ENCODE data around the gene SNUPN. TPM values are rescaled to one million over a fixed set of nuclear protein-coding genes. Genes with fewer than 3 reads are reported as not detected.

SNUPN gene
- total and polyA plus RNA-seq, 4 experiments from 2014 or later, result 21.0 to 35.2 (median 24.3) TPM

- Mint-ChIP-seq H3K36me3 (peaks cover 0 to 5% of the 10 kb centered on the region in 2 donors), H3K4me3 (peak within 1 kb of the TSS; percentile 86 to 91 (median 89)), H3K9me3 (no peaks in the 10 kb centered on the region), H3K4me1 (peaks cover 20 to 53% (median 37%) of the 10 kb centered on the region in 4 donors), H3K27me3 (no peaks in the 10 kb centered on the region), H3K27ac (peak within 1 kb of the TSS; percentile 66 to 91 (median 86))
- Histone ChIP-seq H3K9me3 (ENCODE audit: control insufficient read depth in 1 of 2, low read length in 2 of 2) (no peaks in the 10 kb centered on the region), H3K4me1 (ENCODE audit: insufficient read depth, low read length) (peaks cover 32% of the 10 kb centered on the region), H3K36me3 (ENCODE audit: insufficient read depth, low read length) (no peaks in the 10 kb centered on the region), H3K27me3 (ENCODE audit: insufficient read depth, low read length) (no peaks in the 10 kb centered on the region), H3K4me3 (ENCODE audit: low read length in 2 of 2) (peak within 1 kb of the TSS; percentile 64 to 73), H3K27ac (ENCODE audit: low read depth, low read length) (peak within 1 kb of the TSS; percentile 45)
- CTCF ChIA-PET (ENCODE audit: partially characterized antibody), result interaction anchor here (0.7 to 3.0 kb wide), 10 partner anchors 9 to 282 kb away, joined by 3 to 17 read pairs (median 4); partner anchors contain the start of genes MAN2C1, PTPN9, SIN3A and SNUPN
- intact Hi-C loops (cut with micrococcal nuclease), result loop anchor here (2.0 kb wide), 1 partner anchor 139 kb away; no protein-coding TSS in a partner anchor
- peak; percentile 43 to 82 (median 49) for DNase-seq
- POLR2A ChIA-PET (ENCODE audit: partially characterized antibody), result interaction anchor here (0.9 to 3.1 kb wide), 14 partner anchors 9 to 624 kb away, joined by 3 to 27 read pairs (median 8); partner anchors contain the start of genes IMP3, MAN2C1, PPCDC and PTPN9
Observed at GRCh38 chr15:75647370-75648155, 22.0 kb upstream of the SNUPN start, which contains the start of gene SNX33. SNX33 (plus strand) TSS chr15:75647912; CDS start chr15:75649103, 1,191 bp downstream.

- H3K4me3 ChIP-seq (ENCODE audit: low read length in 2 of 2), result peak overlapping the region; percentile 64 to 73
- Mint-ChIP-seq H3K4me3 (peak overlapping the region; percentile 85 to 91 (median 89)), H3K27me3 (no peaks in the 10 kb centered on the region), H3K9me3 (no peaks in the 10 kb centered on the region), H3K4me1 (peaks cover 22 to 54% (median 38%) of the 10 kb centered on the region in 4 donors), H3K27ac (peak overlapping the region; percentile 66 to 91 (median 80)), H3K36me3 (peaks cover 0 to 5% of the 10 kb centered on the region in 2 donors)
- no peaks in the 10 kb centered on the region for H3K9me3 ChIP-seq (ENCODE audit: control insufficient read depth in 1 of 2, low read length in 2 of 2)
- H3K4me1 ChIP-seq (ENCODE audit: insufficient read depth, low read length), result peaks cover 27% of the 10 kb centered on the region
- H3K27ac ChIP-seq (ENCODE audit: low read depth, low read length), result peak overlapping the region; percentile 45
- H3K27me3 ChIP-seq (ENCODE audit: insufficient read depth, low read length), result no peaks in the 10 kb centered on the region
- no peaks in the 10 kb centered on the region for H3K36me3 ChIP-seq (ENCODE audit: insufficient read depth, low read length)
- POLR2A ChIA-PET (ENCODE audit: partially characterized antibody), result interaction anchor here (1.2 to 3.1 kb wide), 11 partner anchors 8 to 298 kb away, joined by 3 to 27 read pairs (median 10); partner anchors contain the start of genes IMP3, MAN2C1, PTPN9 and SIN3A
- intact Hi-C loops (cut with micrococcal nuclease), result no loop called here
- peak in 1 of 5 donors; percentile 9 for DNase-seq
- CTCF ChIA-PET (ENCODE audit: partially characterized antibody), result interaction anchor here (0.6 to 3.0 kb wide), 10 partner anchors 9 to 281 kb away, joined by 3 to 17 read pairs (median 4); partner anchors contain the start of genes MAN2C1, PTPN9, SIN3A and SNUPN
Observed at GRCh38 chr15:75646944-75647364, 21.4 kb upstream of the SNUPN start.

- CTCF ChIA-PET (ENCODE audit: partially characterized antibody), result interaction anchor here (0.6 to 3.0 kb wide), 6 partner anchors 8 to 279 kb away, joined by 3 to 17 read pairs (median 6); partner anchors contain the start of genes MAN2C1, SIN3A and SNUPN
- H3K9me3 ChIP-seq (ENCODE audit: control insufficient read depth in 1 of 2, low read length in 2 of 2), result no peaks in the 10 kb centered on the region
- Mint-ChIP-seq H3K27me3 (no peaks in the 10 kb centered on the region), H3K9me3 (no peaks in the 10 kb centered on the region), H3K4me3 (peak overlapping the region; percentile 85 to 91 (median 89)), H3K36me3 (peaks cover 0 to 5% of the 10 kb centered on the region in 2 donors), H3K27ac (peak overlapping the region; percentile 66 to 91 (median 80)), H3K4me1 (peaks cover 20 to 49% (median 33%) of the 10 kb centered on the region in 4 donors)
- DNase-seq, result no peak
- intact Hi-C loops (cut with micrococcal nuclease), result no loop called here
- POLR2A ChIA-PET (ENCODE audit: partially characterized antibody), result interaction anchor here (1.2 to 3.1 kb wide), 10 partner anchors 8 to 297 kb away, joined by 3 to 27 read pairs (median 10); partner anchors contain the start of genes IMP3, MAN2C1, PTPN9 and SIN3A
- no peak overlapping the region for H3K27ac ChIP-seq (ENCODE audit: low read depth, low read length)
- H3K4me1 ChIP-seq (ENCODE audit: insufficient read depth, low read length), result peaks cover 21% of the 10 kb centered on the region
- no peaks in the 10 kb centered on the region for H3K36me3 ChIP-seq (ENCODE audit: insufficient read depth, low read length)
- H3K4me3 ChIP-seq (ENCODE audit: low read length in 2 of 2), result peak overlapping the region; percentile 64 to 73
- no peaks in the 10 kb centered on the region for H3K27me3 ChIP-seq (ENCODE audit: insufficient read depth, low read length)
Observed at GRCh38 chr15:75646112-75646943, 20.8 kb upstream of the SNUPN start.

- no peaks in the 10 kb centered on the region for H3K9me3 Mint-ChIP-seq
- CTCF ChIA-PET (ENCODE audit: partially characterized antibody), result interaction anchor here (1.3 to 1.9 kb wide), 2 partner anchors 46 to 276 kb away, joined by 5 read pairs; partner anchors contain the start of gene MAN2C1
- Histone ChIP-seq H3K36me3 (ENCODE audit: insufficient read depth, low read length) (no peaks in the 10 kb centered on the region), H3K4me1 (ENCODE audit: insufficient read depth, low read length) (peaks cover 22% of the 10 kb centered on the region), H3K27ac (ENCODE audit: low read depth, low read length) (no peak overlapping the region), H3K27me3 (ENCODE audit: insufficient read depth, low read length) (no peaks in the 10 kb centered on the region), H3K4me3 (ENCODE audit: low read length in 2 of 2) (no peak overlapping the region), H3K9me3 (ENCODE audit: control insufficient read depth in 1 of 2, low read length in 2 of 2) (no peaks in the 10 kb centered on the region)
- peak overlapping the region in 4 of 7 donors; percentile 26 to 72 (median 53) for H3K27ac Mint-ChIP-seq
- H3K4me1 Mint-ChIP-seq, result peaks cover 15 to 41% (median 27%) of the 10 kb centered on the region in 4 donors
- peak overlapping the region in 1 of 8 donors; percentile 40 for H3K4me3 Mint-ChIP-seq
- POLR2A ChIA-PET (ENCODE audit: partially characterized antibody), result interaction anchor here (0.8 kb wide), 1 partner anchor 19 kb away, joined by 3 read pairs; the partner anchor contains the start of gene SNUPN
- no peak for DNase-seq
- no peaks in the 10 kb centered on the region for H3K27me3 Mint-ChIP-seq
- intact Hi-C loops (cut with micrococcal nuclease), result no loop called here
- H3K36me3 Mint-ChIP-seq, result peaks cover 0 to 14% of the 10 kb centered on the region in 2 donors
Observed at GRCh38 chr15:75644376-75644775, 18.9 kb upstream of the SNUPN start.

- peaks cover 4 to 26% of the 10 kb centered on the region in 2 donors for H3K36me3 Mint-ChIP-seq
- no peaks in the 10 kb centered on the region for H3K27me3 ChIP-seq (ENCODE audit: insufficient read depth, low read length)
- peaks cover 29 to 58% (median 39%) of the 10 kb centered on the region in 4 donors for H3K4me1 Mint-ChIP-seq
- no peak overlapping the region for H3K27ac ChIP-seq (ENCODE audit: low read depth, low read length)
- no peak overlapping the region for H3K4me3 ChIP-seq (ENCODE audit: low read length in 2 of 2)
- DNase-seq, result no peak
- H3K9me3 Mint-ChIP-seq, result no peaks in the 10 kb centered on the region
- H3K36me3 ChIP-seq (ENCODE audit: insufficient read depth, low read length), result no peaks in the 10 kb centered on the region
- H3K9me3 ChIP-seq (ENCODE audit: control insufficient read depth in 1 of 2, low read length in 2 of 2), result no peaks in the 10 kb centered on the region
- CTCF ChIA-PET (ENCODE audit: partially characterized antibody), result interaction anchor here (0.7 to 5.2 kb wide), 9 partner anchors 15 to 274 kb away, joined by 3 to 69 read pairs (median 18); partner anchors contain the start of genes MAN2C1, PTPN9 and SNUPN
- POLR2A ChIA-PET (ENCODE audit: partially characterized antibody), result interaction anchor here (0.8 to 7.3 kb wide), 9 partner anchors 8 to 293 kb away, joined by 3 to 209 read pairs (median 20); partner anchors contain the start of genes MAN2C1, SIN3A and SNUPN
- H3K27me3 Mint-ChIP-seq, result no peaks in the 10 kb centered on the region
- peaks cover 33% of the 10 kb centered on the region for H3K4me1 ChIP-seq (ENCODE audit: insufficient read depth, low read length)
- H3K4me3 Mint-ChIP-seq, result no peak overlapping the region
- intact Hi-C loops (cut with micrococcal nuclease), result loop anchor here (1.0 to 2.0 kb wide), 3 partner anchors 35 to 132 kb away; no protein-coding TSS in a partner anchor
- H3K27ac Mint-ChIP-seq, result peak overlapping the region in 2 of 7 donors; percentile 22 to 79
Observed at GRCh38 chr15:75641603-75642002, 16.1 kb upstream of the SNUPN start.

GRCh38 chr15:75641179-75641503 is 15.6 kb upstream of the SNUPN start:
- CTCF ChIA-PET (ENCODE audit: partially characterized antibody), result interaction anchor here (1.2 to 5.2 kb wide), 11 partner anchors 14 to 274 kb away, joined by 3 to 69 read pairs (median 9); partner anchors contain the start of genes MAN2C1, PTPN9 and SNUPN
- POLR2A ChIA-PET (ENCODE audit: partially characterized antibody), result interaction anchor here (0.7 to 7.3 kb wide), 15 partner anchors 8 to 1100 kb away, joined by 3 to 209 read pairs (median 20); partner anchors contain the start of genes ARID3B, FBXO22, MAN2C1 and PTPN9
- intact Hi-C loops (cut with micrococcal nuclease), result loop anchor here (1.0 to 2.0 kb wide), 3 partner anchors 34 to 132 kb away; no protein-coding TSS in a partner anchor
- Mint-ChIP-seq H3K27me3 (no peaks in the 10 kb centered on the region), H3K27ac (peak overlapping the region; percentile 79 to 98 (median 96)), H3K4me3 (peak overlapping the region; percentile 87 to 98 (median 94)), H3K9me3 (no peaks in the 10 kb centered on the region), H3K4me1 (peaks cover 27 to 55% (median 37%) of the 10 kb centered on the region in 4 donors), H3K36me3 (peaks cover 4 to 25% of the 10 kb centered on the region in 2 donors)
- no peak overlapping the region for H3K4me3 ChIP-seq (ENCODE audit: low read length in 2 of 2)
- H3K9me3 ChIP-seq (ENCODE audit: control insufficient read depth in 1 of 2, low read length in 2 of 2), result no peaks in the 10 kb centered on the region
- H3K4me1 ChIP-seq (ENCODE audit: insufficient read depth, low read length), result peaks cover 35% of the 10 kb centered on the region
- no peaks in the 10 kb centered on the region for H3K27me3 ChIP-seq (ENCODE audit: insufficient read depth, low read length)
- H3K27ac ChIP-seq (ENCODE audit: low read depth, low read length), result peak overlapping the region; percentile 81
- DNase-seq, result no peak
- no peaks in the 10 kb centered on the region for H3K36me3 ChIP-seq (ENCODE audit: insufficient read depth, low read length)
